Upper lobe of left lung (tissue), 6 donors: ENCODE data around the gene POLR3G. TPM values are rescaled to one million over a fixed set of nuclear protein-coding genes. Genes with fewer than 3 reads are reported as not detected.
A peak's percentile ranks its signal among the peaks of the same experiment; 100 is the strongest.

Source experiments
- ATAC-seq, 2 donors: fragments of 200-7000 bp; cut with Tn5 transposase; one replicate each; pipeline ENCODE4 v1.9.1; 2022; ENCODE audit warnings: mild to moderate bottlenecking in 2 of 2, moderate library complexity in 2 of 2; ENCODE audit not compliant: low FRiP score in 2 of 2
- DNase-seq, 2 donors: peaks; one replicate each; pipeline ENCODE4 v3.0.0-alpha.2; 2019 to 2020
- H3K27ac ChIP-seq, 4 donors: fragments of 200-600 bp; sonication (generic); one replicate each; pipeline ENCODE4 v1.5.1; 2016 to 2019
- H3K27me3 ChIP-seq, 4 donors: fragments of 200-600 bp; sonication (generic); one replicate each; pipeline ENCODE4 v1.5.1; 2017 to 2019
- H3K36me3 ChIP-seq, 4 donors: fragments of 200-600 bp; sonication (generic); one replicate each; pipeline ENCODE4 v1.5.1; 2016 to 2019
- H3K4me1 ChIP-seq, 4 donors: fragments of 200-600 bp; sonication (generic); one replicate each; pipeline ENCODE4 v1.5.1; 2018 to 2019
- H3K4me3 ChIP-seq, 4 donors: fragments of 200-600 bp; sonication (generic); one replicate each; pipeline ENCODE4 v1.5.1; 2017 to 2019; ENCODE audit warnings: mild to moderate bottlenecking in 2 of 4, moderate library complexity in 1 of 4
- H3K9me3 ChIP-seq, 4 donors: fragments of 200-600 bp; sonication (generic); one replicate each; pipeline ENCODE4 v1.5.1; 2018 to 2019
- EP300 ChIP-seq, 4 donors: sonication (generic); formaldehyde crosslinking; IDR thresholded peaks; one replicate each; pipeline ENCODE4 v1.5.1; 2017; ENCODE audit warnings: antibody characterized with exemption in 4 of 4, control low read depth in 2 of 4
- POLR2A ChIP-seq, 4 donors: fragments of 450-650 bp; IDR thresholded peaks; one replicate each; pipeline ENCODE4 v1.5.1; 2016 to 2017; ENCODE audit warnings: antibody characterized with exemption in 4 of 4, mild to moderate bottlenecking in 2 of 4
- POLR2AphosphoS5 ChIP-seq, 2 donors: sonication (generic); formaldehyde crosslinking; IDR thresholded peaks; one replicate each; pipeline ENCODE4 v1.5.1; 2017; ENCODE audit warnings: antibody characterized with exemption in 2 of 2
- WGBS, 2 donors: methylation state at CpG; one replicate each; pipeline ENCODE4 v1.1.5; 2017 to 2018; 5-methylcytosine and 5-hydroxymethylcytosine counted together
- total RNA-seq, 6 donors: library from RNA; depleted of rRNA in 4 of 6; stranded (reverse); fragments of >200 nt in 4 of 6; gene quantifications; one replicate each; pipeline versions ENCODE4 v1.1.0 to v1.2.1, GENCODE V29; 2016 to 2021
- TF ChIP-seq, protein P1 (sequence below), 6 experiments: fragments of 450-650 bp in 4 of 6; fragments of 200-600 bp in 2 of 6; sonication (generic) in 2 of 6; IDR thresholded peaks; one replicate each; pipeline ENCODE4 v1.5.1; 2016 to 2019; ENCODE audit warnings: antibody characterized with exemption in 6 of 6
- donor health status: DM: no; HTN: no; CAD: no; lungs with moderate emphysema.
- donor health status: DM: no; HTN: yes; CAD: no; lungs with severe emphysema.

Gene POLR3G, protein sequence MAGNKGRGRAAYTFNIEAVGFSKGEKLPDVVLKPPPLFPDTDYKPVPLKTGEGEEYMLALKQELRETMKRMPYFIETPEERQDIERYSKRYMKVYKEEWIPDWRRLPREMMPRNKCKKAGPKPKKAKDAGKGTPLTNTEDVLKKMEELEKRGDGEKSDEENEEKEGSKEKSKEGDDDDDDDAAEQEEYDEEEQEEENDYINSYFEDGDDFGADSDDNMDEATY
- total RNA-seq, result 1 to 10 TPM in 4 of 6 donors, under 1 TPM in 1, not detected in 1; 0.33 to 2.5 (median 1.9) TPM

DNA sequence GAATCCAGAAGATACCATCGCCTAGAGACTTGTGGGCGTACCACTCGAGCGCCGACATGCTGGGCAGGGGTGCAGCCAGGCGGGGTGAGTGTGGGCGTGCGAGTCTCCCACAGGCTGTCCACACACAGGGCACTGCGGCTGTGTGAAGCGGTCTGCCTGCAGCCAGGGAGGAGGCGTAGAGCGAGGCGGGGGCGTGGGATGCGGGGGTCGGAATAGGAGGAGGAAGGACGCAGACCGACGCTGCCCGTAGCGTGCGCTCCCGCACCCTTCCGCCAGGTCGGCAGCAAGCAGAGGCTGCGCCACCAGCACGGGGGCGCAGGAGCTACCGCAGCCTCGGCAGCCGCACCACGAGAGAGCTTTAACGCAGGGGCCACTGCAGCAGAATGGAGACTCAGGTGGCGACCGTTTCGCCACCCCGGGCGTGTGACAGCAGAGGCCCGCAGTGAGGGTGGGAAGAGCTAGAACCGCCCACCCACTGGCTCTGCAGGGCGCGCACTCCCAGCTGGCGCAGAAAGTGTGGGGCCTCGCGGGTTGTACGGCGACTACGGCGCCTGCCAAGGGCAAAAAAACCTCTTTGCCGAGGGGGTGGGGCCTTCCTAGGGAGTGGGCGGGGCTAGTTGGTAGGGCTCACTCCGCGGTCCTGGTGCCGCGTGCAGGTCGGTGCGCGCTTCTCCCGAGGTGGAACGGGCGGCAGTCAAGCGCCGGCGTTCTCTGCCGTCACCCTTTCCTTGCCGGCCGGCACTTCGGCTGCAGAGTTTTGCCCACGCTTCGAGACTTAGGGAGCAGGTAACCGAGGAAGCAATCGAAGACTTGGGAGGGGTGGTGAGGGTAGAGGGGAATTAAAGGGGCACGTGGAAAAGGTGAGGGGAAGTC, at the start of gene POLR3G, which contains the start of gene MBLAC2:
Gene POLR3G (plus strand): TSS at position 630 of the 873 bp plus-strand sequence. CDS start 10,704 bp downstream, outside the sequence.
Gene MBLAC2 (minus strand): TSS at position 537 of the 873 bp plus-strand sequence. CDS start 479 bp downstream, at position 58.
- TF ChIP-seq, protein P1, sequence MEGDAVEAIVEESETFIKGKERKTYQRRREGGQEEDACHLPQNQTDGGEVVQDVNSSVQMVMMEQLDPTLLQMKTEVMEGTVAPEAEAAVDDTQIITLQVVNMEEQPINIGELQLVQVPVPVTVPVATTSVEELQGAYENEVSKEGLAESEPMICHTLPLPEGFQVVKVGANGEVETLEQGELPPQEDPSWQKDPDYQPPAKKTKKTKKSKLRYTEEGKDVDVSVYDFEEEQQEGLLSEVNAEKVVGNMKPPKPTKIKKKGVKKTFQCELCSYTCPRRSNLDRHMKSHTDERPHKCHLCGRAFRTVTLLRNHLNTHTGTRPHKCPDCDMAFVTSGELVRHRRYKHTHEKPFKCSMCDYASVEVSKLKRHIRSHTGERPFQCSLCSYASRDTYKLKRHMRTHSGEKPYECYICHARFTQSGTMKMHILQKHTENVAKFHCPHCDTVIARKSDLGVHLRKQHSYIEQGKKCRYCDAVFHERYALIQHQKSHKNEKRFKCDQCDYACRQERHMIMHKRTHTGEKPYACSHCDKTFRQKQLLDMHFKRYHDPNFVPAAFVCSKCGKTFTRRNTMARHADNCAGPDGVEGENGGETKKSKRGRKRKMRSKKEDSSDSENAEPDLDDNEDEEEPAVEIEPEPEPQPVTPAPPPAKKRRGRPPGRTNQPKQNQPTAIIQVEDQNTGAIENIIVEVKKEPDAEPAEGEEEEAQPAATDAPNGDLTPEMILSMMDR (IDR thresholded peaks at IDR 0.05), result peak; percentile 19 to 92 (median 74)
- TF ChIP-seq POLR2AphosphoS5 (IDR thresholded peaks at IDR 0.05) (peak; percentile 11 to 90), EP300 (IDR thresholded peaks at IDR 0.05) (peak in 1 of 4 donors; percentile 7), POLR2A (IDR thresholded peaks at IDR 0.05) (peak in 2 of 4 donors; percentile 52 to 86)
- no peaks in the 10 kb centered on the region for H3K9me3 ChIP-seq
- peak within 1 kb of the TSS; percentile 29 to 87 (median 68) for H3K27ac ChIP-seq
- peak; percentile 97 to 98 for ATAC-seq
- H3K27me3 ChIP-seq, result no peaks in the 10 kb centered on the region
- peak within 1 kb of the TSS; percentile 50 to 98 (median 65) for H3K4me3 ChIP-seq
- DNase-seq, result peak; percentile 93 to 94
- 0 to 1% methylated on average over 11 to 40 of the region's 73 CpGs for WGBS, 2 donors
- H3K36me3 ChIP-seq, result no peaks in the 10 kb centered on the region
- H3K4me1 ChIP-seq, result peaks cover 8 to 27% (median 16%) of the 10 kb centered on the region in 4 donors

DNA sequence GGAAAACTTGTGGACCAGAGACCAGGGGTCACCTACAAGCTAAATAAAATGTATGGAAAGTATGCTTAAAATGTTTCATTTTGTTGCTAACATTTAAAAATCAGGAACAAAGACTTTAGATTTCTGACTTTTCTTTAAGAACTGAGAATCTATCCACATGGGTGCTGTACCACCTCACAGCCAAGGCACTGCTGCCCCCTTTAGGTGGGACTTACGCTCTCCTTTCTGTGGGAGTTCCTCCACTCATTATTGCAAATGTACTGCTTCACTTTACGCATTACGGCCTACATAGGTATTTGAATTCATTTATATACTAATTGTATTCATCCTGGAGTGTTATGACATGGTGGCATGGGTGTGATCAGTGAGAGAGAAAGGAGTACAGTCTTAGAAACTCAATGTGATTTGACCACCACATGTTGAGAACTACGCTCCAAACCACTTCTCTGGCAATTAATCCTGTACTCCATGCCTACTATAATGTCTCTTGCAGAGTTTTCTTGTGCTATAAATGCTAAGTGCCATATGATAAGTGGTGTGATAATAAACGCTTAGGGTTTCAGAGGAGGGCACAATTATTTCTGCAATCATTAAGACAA, 40.4 kb upstream of the POLR3G start:
- 57 to 62% methylated on average over 5 of the region's 5 CpGs for WGBS, 2 donors
- Histone ChIP-seq H3K4me1 (peaks cover 0 to 6% (median 0%) of the 10 kb centered on the region in 4 donors), H3K27me3 (no peaks in the 10 kb centered on the region), H3K4me3 (no peak overlapping the region), H3K9me3 (no peaks in the 10 kb centered on the region), H3K27ac (no peak overlapping the region), H3K36me3 (no peaks in the 10 kb centered on the region)
- DNase-seq (peak in 1 of 2 donors; percentile 62), ATAC-seq (peak in 1 of 2 donors; percentile 76)
- TF ChIP-seq, protein P1 (IDR thresholded peaks at IDR 0.05), result peak in 5 of 6 experiments; percentile 28 to 46 (median 43)
- no peak for TF ChIP-seq EP300 (IDR thresholded peaks at IDR 0.05)

DNA sequence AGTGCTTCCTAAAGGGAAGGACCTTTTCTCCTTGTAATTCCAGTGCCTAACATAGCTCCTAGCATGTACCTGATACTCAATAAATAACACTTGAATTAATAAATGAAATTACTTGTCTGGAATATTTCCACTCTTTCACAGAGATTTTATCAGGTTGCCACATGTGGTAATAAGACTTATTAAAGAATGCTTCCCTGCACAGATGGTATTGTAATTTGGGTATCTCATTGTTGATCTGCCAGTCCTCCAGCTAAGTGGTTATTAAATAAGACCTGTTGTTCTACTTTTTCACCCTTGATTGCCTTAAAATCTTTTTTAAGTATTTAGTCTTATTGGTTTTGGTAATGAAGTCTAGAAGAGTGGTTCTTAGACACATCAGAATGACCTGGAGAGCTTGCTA, 37.0 kb upstream of the POLR3G start:
- no peak for ATAC-seq
- no peaks in the 10 kb centered on the region for H3K36me3 ChIP-seq

DNA sequence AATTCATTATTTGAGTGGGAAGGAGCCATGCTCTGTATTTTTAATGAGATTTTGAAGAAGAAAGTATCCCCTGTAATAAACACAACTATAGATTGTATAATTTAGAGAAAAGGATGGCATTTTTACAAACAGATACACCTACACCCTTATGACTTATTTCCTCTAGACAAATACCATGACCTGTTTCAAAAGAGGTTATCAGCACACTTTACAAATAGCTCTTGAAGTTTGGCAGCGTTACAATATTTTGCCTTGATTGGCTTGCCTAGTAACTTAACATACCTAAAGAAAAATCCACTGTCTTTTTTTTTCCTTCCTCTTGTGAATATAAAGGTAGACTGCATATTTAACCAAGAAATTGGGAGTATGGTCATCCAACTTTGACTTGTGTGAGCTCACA, 36.6 kb upstream of the POLR3G start:
- peak in 1 of 2 donors; percentile 55 for ATAC-seq
- no peaks in the 10 kb centered on the region for H3K36me3 ChIP-seq
- peaks cover 0 to 10% (median 2%) of the 10 kb centered on the region in 4 donors for H3K4me1 ChIP-seq
- H3K4me3 ChIP-seq, result no peak overlapping the region
- no peaks in the 10 kb centered on the region for H3K27me3 ChIP-seq
- no peak overlapping the region for H3K27ac ChIP-seq
- no peak for DNase-seq
- TF ChIP-seq POLR2A (IDR thresholded peaks at IDR 0.05) (no peak), POLR2AphosphoS5 (IDR thresholded peaks at IDR 0.05) (no peak), EP300 (IDR thresholded peaks at IDR 0.05) (no peak)
- TF ChIP-seq, protein P1 (IDR thresholded peaks at IDR 0.05), result no peak
- WGBS, 2 donors, result 32 to 46% methylated on average over 1 of the region's 1 CpG
- H3K9me3 ChIP-seq, result no peaks in the 10 kb centered on the region

More for the DNA sequence above, 37.0 kb upstream of the POLR3G start:
- H3K4me1 ChIP-seq, result peaks cover 0 to 10% (median 2%) of the 10 kb centered on the region in 4 donors
- no peaks in the 10 kb centered on the region for H3K27me3 ChIP-seq
- no peak for TF ChIP-seq EP300 (IDR thresholded peaks at IDR 0.05)
- no peak for TF ChIP-seq POLR2A (IDR thresholded peaks at IDR 0.05)
- TF ChIP-seq, protein P1 (IDR thresholded peaks at IDR 0.05), result no peak
- TF ChIP-seq POLR2AphosphoS5 (IDR thresholded peaks at IDR 0.05), result no peak
- no peaks in the 10 kb centered on the region for H3K9me3 ChIP-seq
- no peak for DNase-seq
- H3K4me3 ChIP-seq, result no peak overlapping the region
- H3K27ac ChIP-seq, result no peak overlapping the region
